NCI-H187 treated with DMSO at 0.1 percent for 48 hours (cell line): ENCODE data around the gene CDHR3.
A peak's percentile ranks its signal among the peaks of the same experiment; 100 is the strongest.
"Not testable (repeated sequence)": the region's sequence is repeated elsewhere in the genome, so short reads cannot be mapped to it uniquely, and the experiment has no call there.

Experiments
- DNase-seq: peaks from one replicate; lab custom pipeline; 2025; lab: John Stamatoyannopoulos, UW

The CDHR3 gene

DNA sequence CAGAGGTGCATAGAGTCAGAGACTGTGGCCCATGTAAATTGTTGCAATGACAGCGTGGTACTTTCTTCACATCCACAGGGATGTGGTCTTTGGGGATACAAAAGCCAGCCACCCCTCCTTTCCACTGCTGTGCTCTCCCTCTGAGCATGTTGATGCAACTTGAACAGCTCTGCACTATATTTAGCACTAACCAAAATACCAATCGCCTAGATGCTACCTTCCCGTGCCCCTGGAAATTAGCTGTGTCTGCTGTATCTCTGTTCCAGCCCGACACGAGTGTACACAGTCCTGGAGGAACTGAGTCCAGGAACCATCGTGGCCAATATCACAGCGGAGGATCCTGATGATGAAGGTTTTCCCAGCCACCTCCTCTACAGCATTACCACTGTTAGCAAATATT, 38.1 kb downstream of the CDHR3 start:
- DNase-seq = no peak

DNA sequence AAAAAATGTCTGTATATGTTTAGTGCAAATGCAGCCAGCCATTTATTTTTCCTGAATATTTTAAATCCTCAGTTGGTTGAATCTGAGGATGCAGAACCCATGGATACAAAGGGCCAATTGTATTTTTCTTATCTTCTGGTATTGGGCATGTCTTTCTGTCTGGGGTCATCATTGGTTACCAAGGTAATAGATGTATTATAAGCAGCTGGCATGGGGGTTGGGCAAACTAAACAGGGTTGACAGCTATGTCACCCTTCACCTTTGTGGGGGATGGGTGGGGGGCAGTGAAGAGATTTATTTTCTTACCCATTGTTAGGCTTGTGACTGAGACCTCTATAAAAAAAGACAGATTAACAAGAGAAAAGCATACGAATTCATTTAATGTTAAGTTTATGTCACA, 38.8 kb downstream of the CDHR3 start:
- no peak for DNase-seq

GRCh38 chr7:106003525-106004064, 40.5 kb downstream of the CDHR3 start:
- no peak for DNase-seq

DNA sequence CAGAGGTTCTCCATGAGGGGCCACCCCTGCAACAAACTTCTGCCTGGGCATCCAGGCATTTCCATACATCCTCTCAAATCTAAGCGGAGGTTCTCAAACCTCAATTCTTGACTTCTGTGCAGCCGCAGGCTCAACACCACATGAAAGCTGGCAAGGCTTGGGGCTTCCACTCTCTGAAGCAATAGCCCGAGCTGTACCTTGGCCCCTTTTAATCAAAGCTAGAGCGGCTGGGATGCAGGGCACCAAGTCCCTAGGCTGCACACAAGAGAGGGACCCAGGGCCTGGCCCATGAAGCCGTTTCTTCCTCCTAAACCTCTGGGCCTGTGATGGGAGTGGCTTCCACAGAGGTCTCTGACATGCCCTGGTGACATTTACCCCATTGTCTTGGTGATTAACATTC, 43.8 kb downstream of the CDHR3 start:
- DNase-seq = no peak

- not testable (repeated sequence) for DNase-seq
These were observed 44.7 kb downstream of the CDHR3 start for GRCh38 chr7:106007796-106008195.

GRCh38 chr7:106009503-106010226, 46.6 kb downstream of the CDHR3 start:
- peak; percentile 72 for DNase-seq

DNA sequence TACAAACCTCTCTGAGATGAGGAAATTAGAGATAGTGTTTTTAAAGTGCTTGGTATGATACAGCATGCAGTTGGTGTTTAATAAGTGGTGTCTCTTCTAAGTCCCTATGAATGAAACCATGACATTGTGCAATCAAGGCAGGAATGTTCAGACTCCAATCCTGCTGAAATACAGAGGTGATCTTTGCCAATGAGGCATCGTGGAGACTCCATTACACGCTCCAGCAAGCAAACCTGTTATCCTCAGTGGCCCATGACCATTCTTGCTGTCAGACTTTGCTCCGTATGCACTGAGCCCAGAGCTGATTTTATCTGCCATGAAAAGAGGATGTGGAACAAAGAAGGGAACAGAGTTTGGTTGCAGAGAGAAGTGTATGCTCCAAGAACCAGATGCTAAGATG, 47.3 kb downstream of the CDHR3 start:
- DNase-seq = no peak

DNA sequence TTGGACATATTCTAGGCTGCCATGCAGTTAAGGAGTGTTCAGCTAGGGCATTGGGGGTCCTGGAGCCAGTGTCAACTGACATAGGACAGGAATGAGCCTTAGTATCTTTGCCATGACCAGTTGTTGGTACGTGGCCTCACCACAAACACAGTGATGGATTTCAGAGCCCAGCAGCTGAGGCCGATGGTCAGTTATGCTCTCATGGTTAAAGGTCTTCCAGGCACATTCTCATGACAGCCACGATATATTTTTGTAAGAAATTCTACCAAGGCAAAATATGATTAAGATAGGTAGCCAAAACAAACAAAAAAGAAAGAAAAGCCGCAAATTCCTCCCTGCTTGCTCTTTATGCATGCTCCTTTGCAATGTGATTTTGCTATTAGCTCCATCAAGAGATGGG, 47.8 kb downstream of the CDHR3 start:
- DNase-seq = no peak

- DNase-seq = no peak
These were observed 49.1 kb downstream of the CDHR3 start for GRCh38 chr7:106012184-106012583.

- DNase-seq = no peak
These were observed 49.9 kb downstream of the CDHR3 start for GRCh38 chr7:106012935-106013439.

- no peak for DNase-seq
These were observed 52.5 kb downstream of the CDHR3 start for GRCh38 chr7:106015381-106016218.

DNA sequence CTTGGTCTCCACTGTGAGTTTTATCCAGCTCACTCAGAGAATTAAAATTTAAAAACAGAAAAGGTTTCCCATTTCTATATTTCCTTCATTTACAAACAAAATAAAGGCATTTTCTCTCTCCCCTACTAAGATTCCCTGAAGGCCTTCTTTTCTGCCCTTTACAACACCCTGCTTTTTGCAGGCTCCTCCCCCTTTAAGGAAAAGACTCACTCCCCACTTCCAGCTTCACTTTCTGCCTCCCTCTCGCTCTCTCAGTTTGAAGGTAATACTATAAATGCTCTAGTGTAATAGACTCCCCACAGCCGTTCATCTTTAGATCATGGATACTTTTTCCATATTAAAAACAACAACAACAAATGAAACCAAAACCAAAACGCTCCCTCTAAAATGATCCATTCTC, 53.3 kb downstream of the CDHR3 start:
- DNase-seq = no peak

GRCh38 chr7:106017657-106018056, 54.6 kb downstream of the CDHR3 start:
- DNase-seq = no peak

DNA sequence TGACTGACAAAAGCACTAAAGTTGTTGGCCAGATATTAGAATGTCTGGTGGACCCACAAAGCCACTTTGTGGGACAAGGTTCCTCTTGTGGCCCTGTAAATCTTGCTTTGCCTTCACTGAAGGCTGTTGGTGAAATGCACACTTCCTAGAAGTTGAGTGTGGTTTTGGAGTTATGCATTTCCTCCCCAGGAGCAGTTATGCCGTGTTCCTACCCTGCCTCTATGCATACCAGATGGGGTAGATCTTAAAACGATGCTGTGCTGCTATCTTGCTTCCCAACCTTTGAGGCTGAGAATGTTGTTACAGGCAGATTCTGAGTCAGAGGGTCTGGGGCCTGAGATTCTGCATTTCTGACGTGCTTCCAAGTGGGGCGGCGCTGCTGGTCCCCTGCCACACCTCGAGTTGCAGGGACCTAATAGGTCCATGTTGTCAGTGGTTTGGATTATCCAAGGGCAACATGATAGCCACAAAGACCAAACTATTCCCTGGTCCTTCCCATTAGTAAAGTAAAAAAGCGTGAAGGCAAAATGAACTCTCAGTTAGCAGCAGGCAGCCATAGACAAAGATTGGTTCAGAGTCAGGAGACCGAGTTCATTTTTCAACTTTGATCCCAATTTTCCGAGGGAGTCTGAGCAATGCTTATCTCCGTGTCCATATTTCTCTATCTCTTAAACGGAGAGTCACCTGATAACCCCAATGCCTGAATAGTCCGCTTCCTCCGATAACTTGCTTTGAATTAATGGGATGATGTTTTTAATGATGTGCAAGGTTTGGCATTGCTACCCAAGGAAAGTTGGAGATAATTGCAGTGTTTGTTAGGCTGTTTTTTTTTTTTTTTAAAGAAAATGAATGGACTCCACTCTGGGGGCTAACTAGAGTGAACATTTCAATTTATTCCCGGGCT, 55.8 kb downstream of the CDHR3 start:
- no peak for DNase-seq

- no peak for DNase-seq
These were observed 56.4 kb downstream of the CDHR3 start for GRCh38 chr7:106019470-106019820.

GRCh38 chr7:106021151-106022067, 58.3 kb downstream of the CDHR3 start:
- no peak for DNase-seq

DNA sequence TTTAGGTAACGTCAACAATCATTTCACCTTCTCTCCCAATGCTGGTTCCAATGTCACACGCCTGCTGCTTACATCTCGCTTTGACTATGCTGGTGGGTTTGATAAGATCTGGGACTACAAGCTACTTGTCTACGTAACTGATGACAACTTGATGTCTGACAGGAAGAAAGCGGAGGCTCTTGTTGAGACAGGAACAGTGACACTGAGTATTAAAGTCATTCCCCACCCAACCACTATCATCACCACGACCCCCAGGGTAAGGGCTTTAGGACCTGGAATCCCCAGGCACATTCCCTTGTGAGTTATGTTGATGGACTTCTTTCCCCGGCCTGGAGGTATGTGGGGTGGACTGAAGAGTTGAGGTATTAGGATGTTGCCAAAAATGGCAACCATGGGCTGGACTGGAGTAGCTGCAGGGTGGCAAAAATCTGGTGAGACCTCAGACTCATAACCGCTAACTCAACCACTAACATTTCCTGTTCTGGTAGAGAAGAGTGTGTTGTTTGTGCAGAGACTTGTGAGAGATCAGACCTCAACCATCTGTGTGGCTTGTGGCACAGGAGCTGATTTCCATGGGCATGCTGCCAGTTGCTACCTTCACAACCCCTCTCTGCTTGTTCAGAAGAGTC, 59.2 kb downstream of the CDHR3 start:
- no peak for DNase-seq

GRCh38 chr7:106023369-106024322, 60.6 kb downstream of the CDHR3 start:
- no peak for DNase-seq

GRCh38 chr7:106026101-106026500, 63.0 kb downstream of the CDHR3 start:
- no peak for DNase-seq
